GM12878 (cell line): ENCODE results near the gene KLF3. TPM values are rescaled to one million over a fixed set of nuclear protein-coding genes. Genes with fewer than 3 reads are reported as not detected.

Experiments used
- ATAC-seq: fragments of 200-7000 bp; cut with Tn5 transposase; 3 replicates; pipeline ENCODE4 v1.9.1; 2020; ENCODE audit warnings: mild to moderate bottlenecking, moderate library complexity
- BruUV-seq: library from RNA; stranded (reverse); fragments of 400-500 nt; replicated peaks from 2 replicates; lab custom pipeline; 2021; lab: Mats Ljungman, UMichigan
- CTCF ChIA-PET: fragments of 300-600 bp; sonication (Branson Sonifier 250); formaldehyde crosslinking; extraction: SDS; loops from one replicate; lab custom pipeline; 2021; ENCODE audit warnings: inconsistent platforms; lab: Yijun Ruan, JAX
- POLR2A ChIA-PET: fragments of 350-600 bp; formaldehyde crosslinking; extraction: SDS; loops from one replicate; lab custom pipeline; 2021; ENCODE audit warnings: inconsistent platforms; lab: Charles Lee
- RAD21 ChIA-PET: fragments of 300-600 bp; sonication (Branson Sonifier 250); formaldehyde crosslinking; loops from one replicate; lab custom pipeline; 2023; ENCODE audit warnings: antibody characterized with exemption; ENCODE audit not compliant: unreplicated experiment; lab: Charles Lee
- SMC1A ChIA-PET: fragments of 300-600 bp; sonication (Branson Sonifier 250); formaldehyde crosslinking; loops from one replicate; lab custom pipeline; 2023; ENCODE audit not compliant: unreplicated experiment, uncharacterized antibody; lab: Charles Lee
- DNase-seq: peaks from one replicate; pipeline ENCODE4 v3.0.0-alpha.2; 2011; ENCODE audit warnings: low read depth, low spot score
- FAIRE-seq: peaks from 3 replicates; lab custom pipeline; 2011; peaks lifted over from hg19 to GRCh38; lab: Jason Lieb, UNC
- H2AFZ ChIP-seq: 2 replicates; pipeline ENCODE4 v1.6.0; 2011; ENCODE audit warnings: low read depth, low read length, control low read depth; ENCODE audit not compliant: control insufficient read depth
- H3K27ac ChIP-seq: 2 replicates; pipeline ENCODE4 v1.5.1; 2011; ENCODE audit warnings: control low read depth; ENCODE audit not compliant: control insufficient read depth, insufficient read depth
- H3K27me3 ChIP-seq, 2 experiments: replicated peaks in 1 of 2; 2 replicates each; pipeline versions ENCODE4 v1.6.0 to v1.6.1; 2011; ENCODE audit warnings: low read length in 1 of 2; ENCODE audit not compliant: control insufficient read depth in 2 of 2, insufficient read depth in 2 of 2
- H3K36me3 ChIP-seq, 2 experiments: 2 replicates each; pipeline ENCODE4 v1.5.1; 2011; ENCODE audit warnings: low read length in 1 of 2; ENCODE audit not compliant: control insufficient read depth in 2 of 2, insufficient read depth in 2 of 2
- H3K4me1 ChIP-seq: 2 replicates; pipeline ENCODE4 v1.6.1; 2011; ENCODE audit warnings: mild to moderate bottlenecking, low read length, moderate library complexity, mixed read lengths; ENCODE audit not compliant: control insufficient read depth, insufficient read depth
- H3K4me2 ChIP-seq: 2 replicates; pipeline ENCODE4 v1.6.0; 2011; ENCODE audit warnings: control low read depth; ENCODE audit not compliant: control insufficient read depth, insufficient read depth
- H3K4me3 ChIP-seq: fragments of 200-600 bp; sonication (generic); 2 replicates; pipeline ENCODE4 v1.5.1; 2016
- H3K79me2 ChIP-seq: 2 replicates; pipeline ENCODE4 v1.6.0; 2011; ENCODE audit warnings: low read length; ENCODE audit not compliant: control insufficient read depth, insufficient read depth
- H3K9ac ChIP-seq: 2 replicates; pipeline ENCODE4 v1.8.0; 2011; ENCODE audit warnings: low read length, control low read depth, mixed read lengths; ENCODE audit not compliant: control insufficient read depth, insufficient read depth
- H3K9me3 ChIP-seq: replicated peaks from 3 replicates; pipeline ENCODE4 v1.5.1; 2011; ENCODE audit warnings: mild to moderate bottlenecking, low read length; ENCODE audit not compliant: control insufficient read depth, insufficient read depth
- H4K20me1 ChIP-seq: 2 replicates; pipeline ENCODE4 v1.6.0; 2011; ENCODE audit not compliant: control insufficient read depth, insufficient read depth
- EGR1 ChIP-seq, 2 experiments: IDR thresholded peaks; 1 replicate in 1 of 2; 2 replicates in 1 of 2; pipeline ENCODE4 v1.6.1; 2011 to 2012; ENCODE audit warnings: low read depth in 2 of 2, low read length in 2 of 2, borderline replicate concordance in 1 of 2, mild to moderate bottlenecking in 1 of 2, moderate library complexity in 1 of 2
- SMARCA5 ChIP-seq: fragments of 450-650 bp; IDR thresholded peaks from 2 replicates; pipeline ENCODE4 v1.6.1; 2017; ENCODE audit warnings: mild to moderate bottlenecking
- TCF3 ChIP-seq: IDR thresholded peaks from 2 replicates; pipeline ENCODE4 v1.6.1; 2012; ENCODE audit warnings: low read depth, mild to moderate bottlenecking, low read length, borderline replicate concordance; ENCODE audit not compliant: insufficient read depth
- ZNF384 ChIP-seq: IDR thresholded peaks from 2 replicates; pipeline ENCODE4 v1.6.1; 2012; ENCODE audit warnings: low read depth, mild to moderate bottlenecking, low read length, improper control_type of control experiment, borderline replicate concordance
- WGBS: methylation state at CpG from one replicate; pipeline ENCODE4 v1.1.6; 2016; ENCODE audit warnings: low lambda C conversion rate; ENCODE audit not compliant: insufficient replicate concordance, insufficient coverage; ENCODE audit errors: missing lambda C conversion rate; 5-methylcytosine and 5-hydroxymethylcytosine counted together
- in situ Hi-C: fragments of 300-500 bp; cut with MboI; formaldehyde crosslinking; loops from 9 replicates; pipeline ENCODE4 v1.14.3; 2018; ENCODE audit warnings: mixed read lengths
- intact Hi-C: fragments of 100-400 bp; cut with micrococcal nuclease; formaldehyde crosslinking; loops from one replicate; pipeline ENCODE4 v1.14.2; 2022; ENCODE audit not compliant: unreplicated experiment
- polyA plus RNA-seq, 11 experiments: library from polyadenylated mRNA; depleted of rRNA in 4 of 11; unstranded in 6 of 11; stranded (reverse) in 5 of 11; fragments of >200 nt; fragmentation: Nextera tagmentation in 4 of 11; fragmentation: Illumina TruSeq in 1 of 11; extraction: Ambion mirVana in 4 of 11; extraction: Trizol in 1 of 11; gene quantifications; 1 replicate in 1 of 11; 2 replicates in 10 of 11; pipeline versions ENCODE4 v1.2.1 to v1.2.3, GENCODE V29; 2011 to 2016; ENCODE audit warnings: inconsistent platforms in 2 of 11, missing spikeins in 2 of 11, low read depth in 1 of 11
- total RNA-seq, 4 experiments: library from RNA; depleted of rRNA in 3 of 4; stranded (reverse); fragments of >200 nt in 3 of 4; fragmentation: Illumina TruSeq in 1 of 4; extraction: Trizol in 1 of 4; gene quantifications; 2 replicates each; pipeline versions ENCODE4 v1.2.1 to v1.2.3, GENCODE V29; 2013 to 2021
- TF ChIP-seq, protein P1 (sequence below): fragments of 450-650 bp; IDR thresholded peaks from 2 replicates; pipeline ENCODE4 v1.6.1; 2017; ENCODE audit warnings: mild to moderate bottlenecking
- TF ChIP-seq, protein P2 (sequence below): fragments of 450-650 bp; IDR thresholded peaks from 2 replicates; pipeline ENCODE4 v1.6.1; 2017; ENCODE audit warnings: low read depth, mild to moderate bottlenecking, moderate library complexity

Gene KLF3
- total and polyA plus RNA-seq, 10 of the 15 experiments (the other 5 are each of a cell fraction or from before 2014, with no cell fraction given), result 1.4 to 5.8 (median 2.1) TPM

DNA sequence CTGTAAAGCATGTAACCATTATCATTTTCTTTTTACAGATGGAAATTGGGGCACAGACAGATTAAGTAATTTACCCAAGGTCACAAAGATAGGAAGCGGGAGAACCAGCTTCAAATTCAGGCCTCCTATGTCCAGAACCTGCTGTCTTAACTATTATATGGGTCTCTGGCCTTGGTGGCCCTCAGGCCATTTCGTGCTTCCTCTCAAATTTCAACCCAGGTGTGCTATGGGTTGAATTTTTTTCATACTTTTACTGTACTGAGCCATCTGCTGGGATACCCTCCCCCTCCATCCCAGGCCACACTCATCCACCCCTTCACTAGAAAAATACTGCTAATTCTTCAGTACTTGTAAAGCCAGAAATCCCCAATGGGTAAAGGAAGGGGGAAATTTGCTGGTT, 42.3 kb downstream of the KLF3 start:
- H3K9ac ChIP-seq, result no peak overlapping the region
- no peak overlapping the region for H2AFZ ChIP-seq
- no peak for DNase-seq
- no peaks in the 10 kb centered on the region; a peak in 1 of 4 replicates for H3K27me3 ChIP-seq
- H3K4me2 ChIP-seq, result no peak overlapping the region
- TF ChIP-seq, protein P1, sequence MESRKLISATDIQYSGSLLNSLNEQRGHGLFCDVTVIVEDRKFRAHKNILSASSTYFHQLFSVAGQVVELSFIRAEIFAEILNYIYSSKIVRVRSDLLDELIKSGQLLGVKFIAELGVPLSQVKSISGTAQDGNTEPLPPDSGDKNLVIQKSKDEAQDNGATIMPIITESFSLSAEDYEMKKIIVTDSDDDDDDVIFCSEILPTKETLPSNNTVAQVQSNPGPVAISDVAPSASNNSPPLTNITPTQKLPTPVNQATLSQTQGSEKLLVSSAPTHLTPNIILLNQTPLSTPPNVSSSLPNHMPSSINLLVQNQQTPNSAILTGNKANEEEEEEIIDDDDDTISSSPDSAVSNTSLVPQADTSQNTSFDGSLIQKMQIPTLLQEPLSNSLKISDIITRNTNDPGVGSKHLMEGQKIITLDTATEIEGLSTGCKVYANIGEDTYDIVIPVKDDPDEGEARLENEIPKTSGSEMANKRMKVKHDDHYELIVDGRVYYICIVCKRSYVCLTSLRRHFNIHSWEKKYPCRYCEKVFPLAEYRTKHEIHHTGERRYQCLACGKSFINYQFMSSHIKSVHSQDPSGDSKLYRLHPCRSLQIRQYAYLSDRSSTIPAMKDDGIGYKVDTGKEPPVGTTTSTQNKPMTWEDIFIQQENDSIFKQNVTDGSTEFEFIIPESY, result no peak
- TF ChIP-seq, protein P2, sequence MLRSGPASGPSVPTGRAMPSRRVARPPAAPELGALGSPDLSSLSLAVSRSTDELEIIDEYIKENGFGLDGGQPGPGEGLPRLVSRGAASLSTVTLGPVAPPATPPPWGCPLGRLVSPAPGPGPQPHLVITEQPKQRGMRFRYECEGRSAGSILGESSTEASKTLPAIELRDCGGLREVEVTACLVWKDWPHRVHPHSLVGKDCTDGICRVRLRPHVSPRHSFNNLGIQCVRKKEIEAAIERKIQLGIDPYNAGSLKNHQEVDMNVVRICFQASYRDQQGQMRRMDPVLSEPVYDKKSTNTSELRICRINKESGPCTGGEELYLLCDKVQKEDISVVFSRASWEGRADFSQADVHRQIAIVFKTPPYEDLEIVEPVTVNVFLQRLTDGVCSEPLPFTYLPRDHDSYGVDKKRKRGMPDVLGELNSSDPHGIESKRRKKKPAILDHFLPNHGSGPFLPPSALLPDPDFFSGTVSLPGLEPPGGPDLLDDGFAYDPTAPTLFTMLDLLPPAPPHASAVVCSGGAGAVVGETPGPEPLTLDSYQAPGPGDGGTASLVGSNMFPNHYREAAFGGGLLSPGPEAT, result no peak
- TF ChIP-seq EGR1 (IDR thresholded peaks at IDR 0.05; ENCODE audit: borderline replicate concordance in 1 of 2, low read depth in 2 of 2, low read length in 2 of 2) (no peak), ZNF384 (no peak), SMARCA5 (no peak), TCF3 (no peak)
- no peak overlapping the region for H3K4me3 ChIP-seq
- FAIRE-seq, result no peak
- intact Hi-C loops (no loop called here), in situ Hi-C loops (no loop called here)
- H3K4me1 ChIP-seq, result peaks cover 9% of the 10 kb centered on the region
- H3K27ac ChIP-seq, result no peak overlapping the region
- ChIA-PET CTCF (interaction anchor here (0.6 to 2.0 kb wide), 3 partner anchors 13 to 237 kb away, joined by 3 to 10 read pairs (median 3); no protein-coding TSS in a partner anchor), POLR2A (no interaction called here), RAD21 (no interaction called here), SMC1A (interaction anchor here (0.8 to 1.1 kb wide), 2 partner anchors 13 to 31 kb away, joined by 3 to 4 read pairs; no protein-coding TSS in a partner anchor)
- H3K79me2 ChIP-seq, result no peaks in the 10 kb centered on the region
- BruUV-seq, result no TSS peak
- no peaks in the 10 kb centered on the region for H3K36me3 ChIP-seq
- no peak for ATAC-seq
- H3K9me3 ChIP-seq, result no peaks in the 10 kb centered on the region
- 53% methylated on average over 2 of the region's 2 CpGs for WGBS
- H4K20me1 ChIP-seq, result no peaks in the 10 kb centered on the region
